Left lung (tissue), 10 donors: Measurements from ENCODE around the gene FA2H. TPM values are rescaled to one million over a fixed set of nuclear protein-coding genes. Genes with fewer than 3 reads are reported as not detected.
"Not testable (repeated sequence)": the region's sequence is repeated elsewhere in the genome, so short reads cannot be mapped to it uniquely, and the experiment has no call there.

Source experiments
- ATAC-seq: fragments of 200-7000 bp; cut with Tn5 transposase; one replicate; pipeline ENCODE4 v1.9.1; 2020; ENCODE audit warnings: moderate library complexity
- DNase-seq, 4 donors: peaks; one replicate each; pipeline ENCODE4 v3.0.0-alpha.2; 2013 to 2020
- H3K27ac ChIP-seq, 2 donors: fragments of 200-600 bp; sonication (generic) in 1 of 2; one replicate each; pipeline versions ENCODE4 v1.5.0 to v1.8.0; 2020 to 2021
- H3K27me3 ChIP-seq, 2 donors: fragments of 200-600 bp; sonication (generic) in 1 of 2; one replicate each; pipeline versions ENCODE4 v1.5.0 to v1.8.0; 2020 to 2021
- H3K36me3 ChIP-seq, 2 donors: fragments of 200-600 bp; sonication (generic) in 1 of 2; one replicate each; pipeline versions ENCODE4 v1.5.0 to v1.8.0; 2020 to 2021
- H3K4me1 ChIP-seq, 2 donors: fragments of 200-600 bp; one replicate each; pipeline ENCODE4 v1.8.0; 2021
- H3K4me3 ChIP-seq, 2 donors: fragments of 200-600 bp; sonication (generic) in 1 of 2; one replicate each; pipeline versions ENCODE4 v1.5.0 to v1.8.0; 2020 to 2021; ENCODE audit warnings: mild to moderate bottlenecking in 1 of 2
- H3K9me3 ChIP-seq, 2 donors: fragments of 200-600 bp; sonication (generic) in 1 of 2; one replicate each; pipeline versions ENCODE4 v1.5.0 to v1.8.0; 2020 to 2021
- CTCF ChIP-seq, 2 donors: fragments of 200-600 bp; sonication (generic) in 1 of 2; IDR thresholded peaks; one replicate each; pipeline versions ENCODE4 v1.5.0 to v1.8.0; 2021; ENCODE audit warnings: antibody characterized with exemption in 2 of 2
- intact Hi-C, 2 donors: fragments of 100-400 bp; cut with DNase I; formaldehyde crosslinking; loops; one replicate each; pipeline versions ENCODE4 v1.11.2 to v1.14.2; 2022
- polyA plus RNA-seq, 6 donors: library from polyadenylated mRNA; unstranded; fragments of 120-200 nt; gene quantifications; one replicate each; pipeline ENCODE4 v1.2.1, GENCODE V29; 2013; ENCODE audit not compliant: insufficient read length in 6 of 6
- total RNA-seq, 2 donors: library from RNA; stranded (reverse); fragmentation: NEBNext Ultra II Directional; extraction: Animal tissue kit (Norgen Biotek cat#: 25700); gene quantifications; one replicate each; pipeline ENCODE4 v1.2.1, GENCODE V29; 2021
- donor health status: DM: no; HTN: yes; CAD: no.
- donor health status: DM: no; HTN: no; CAD: no.

FA2H gene
- total and polyA plus RNA-seq, 8 donors, result 3.3 to 7.3 (median 5.6) TPM

DNA sequence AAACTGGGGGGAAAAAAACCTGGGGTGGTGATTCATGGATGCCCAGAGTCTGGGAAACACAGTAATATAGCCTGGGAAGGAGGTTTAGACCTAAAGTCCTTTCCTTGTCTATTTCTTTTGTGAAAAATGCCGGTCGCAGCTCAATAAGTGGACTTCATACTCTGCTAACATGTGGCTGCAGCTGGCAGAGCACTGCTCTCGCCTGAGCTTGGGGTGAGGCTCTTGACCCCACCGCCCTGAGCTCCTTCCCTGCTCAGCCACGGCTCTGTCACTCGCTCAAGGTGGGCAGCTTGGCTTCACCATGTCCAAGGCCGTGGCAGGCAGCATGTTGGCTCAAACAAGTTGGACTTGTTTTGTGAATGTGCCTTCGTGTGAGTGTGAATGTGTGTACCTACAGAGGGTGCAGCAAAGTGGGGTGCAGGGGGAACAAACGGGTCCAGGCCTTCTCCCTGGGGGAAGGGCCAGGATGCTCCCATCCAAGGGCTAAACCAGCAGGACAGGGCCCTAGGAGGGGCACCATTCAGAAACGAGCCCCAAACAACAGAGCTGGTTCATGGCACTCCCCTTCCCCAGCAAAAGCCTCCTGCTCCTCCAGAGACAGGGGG is 4.9 kb downstream of the FA2H start:
- peak in 1 of 4 donors; percentile 35 for DNase-seq
- Histone ChIP-seq H3K27ac (no peak overlapping the region), H3K9me3 (no peaks in the 10 kb centered on the region), H3K27me3 (peaks cover 11 to 60% of the 10 kb centered on the region in 2 donors), H3K4me3 (no peak overlapping the region), H3K36me3 (no peaks in the 10 kb centered on the region), H3K4me1 (peaks cover 4 to 12% of the 10 kb centered on the region in 2 donors)
- TF ChIP-seq CTCF (IDR thresholded peaks at IDR 0.05), result no peak
- ATAC-seq, result no peak
- intact Hi-C loops, result no loop called here

DNA sequence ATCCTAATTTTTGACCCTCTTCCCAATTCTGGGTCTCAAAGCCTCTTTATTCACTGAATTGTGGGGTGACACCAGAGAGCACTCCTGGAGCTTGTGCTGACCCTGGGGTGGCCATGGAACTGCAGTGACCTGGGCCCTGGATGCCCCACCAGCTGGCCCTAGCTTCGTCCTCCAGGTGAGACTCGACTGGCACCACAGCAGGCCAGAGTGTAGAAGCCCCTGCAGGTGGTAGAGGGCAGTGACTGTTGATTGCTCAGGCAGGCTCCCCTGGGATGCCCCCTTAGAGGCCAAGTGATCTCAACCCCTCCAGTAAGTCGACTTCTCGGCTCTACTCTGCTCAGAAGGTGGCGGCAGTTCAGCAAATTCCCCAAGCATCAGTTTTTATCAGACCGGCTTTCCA is 6.4 kb downstream of the FA2H start:
- no peak overlapping the region for H3K4me3 ChIP-seq
- intact Hi-C loops, result no loop called here
- no peak for DNase-seq
- TF ChIP-seq CTCF (IDR thresholded peaks at IDR 0.05), result no peak
- H3K4me1 ChIP-seq, result no peaks in the 10 kb centered on the region
- no peaks in the 10 kb centered on the region for H3K36me3 ChIP-seq
- H3K27me3 ChIP-seq, result peaks cover 0 to 52% of the 10 kb centered on the region in 2 donors
- no peak for ATAC-seq
- H3K27ac ChIP-seq, result no peak overlapping the region
- H3K9me3 ChIP-seq, result no peaks in the 10 kb centered on the region

DNA sequence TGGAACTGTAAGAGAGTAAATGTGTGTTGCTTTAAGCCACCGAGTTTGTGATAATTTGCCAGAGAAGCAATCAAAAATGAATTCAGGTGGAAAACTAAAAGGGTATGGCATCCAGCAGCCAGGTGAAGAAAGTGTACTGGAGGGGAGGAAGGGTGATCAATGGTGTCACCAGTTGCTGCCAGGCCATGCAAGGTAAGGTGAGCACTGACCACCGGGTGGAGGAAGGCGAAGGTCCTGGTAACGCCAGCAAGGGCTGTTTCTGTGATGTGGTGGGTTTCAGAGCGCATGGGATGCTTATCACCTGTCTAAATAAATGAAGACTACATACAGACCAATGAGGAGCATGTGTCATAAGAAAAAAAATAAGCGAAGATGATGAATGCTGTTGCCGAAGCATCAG is 6.9 kb downstream of the FA2H start:
- Histone ChIP-seq H3K4me1 (no peaks in the 10 kb centered on the region), H3K27me3 (peaks cover 0 to 47% of the 10 kb centered on the region in 2 donors), H3K4me3 (no peak overlapping the region), H3K36me3 (no peaks in the 10 kb centered on the region), H3K27ac (no peak overlapping the region), H3K9me3 (no peaks in the 10 kb centered on the region)
- no peak for ATAC-seq
- DNase-seq, result no peak
- intact Hi-C loops, result no loop called here
- no peak for TF ChIP-seq CTCF (IDR thresholded peaks at IDR 0.05)

- Histone ChIP-seq H3K27ac (no peak overlapping the region), H3K27me3 (peaks cover 0 to 37% of the 10 kb centered on the region in 2 donors), H3K4me3 (no peak overlapping the region), H3K4me1 (no peaks in the 10 kb centered on the region), H3K9me3 (no peaks in the 10 kb centered on the region), H3K36me3 (no peaks in the 10 kb centered on the region)
- no peak for TF ChIP-seq CTCF (IDR thresholded peaks at IDR 0.05)
- ATAC-seq (no peak), DNase-seq (no peak)
- intact Hi-C loops, result no loop called here
Observed at GRCh38 chr16:74766729-74767128, 7.9 kb downstream of the FA2H start.

DNA sequence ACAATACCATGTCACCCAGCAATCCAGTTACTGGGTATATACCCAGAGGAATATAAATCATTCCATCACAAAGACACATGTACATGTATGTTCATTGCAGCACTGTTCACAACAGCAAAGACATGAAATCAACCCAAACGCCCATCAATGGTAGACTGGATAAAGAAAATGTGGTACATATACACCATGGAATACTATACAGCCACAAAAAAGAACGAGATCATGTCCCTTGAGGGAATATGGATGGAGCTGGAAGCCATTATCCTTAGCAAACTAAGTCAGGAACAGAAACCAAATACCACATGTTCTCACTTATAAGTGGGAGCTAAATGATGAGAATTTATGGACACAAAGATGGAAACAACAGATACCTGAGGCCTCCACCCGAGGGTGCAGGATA is 10.4 kb downstream of the FA2H start:
- H3K4me3 ChIP-seq, H3K4me1 ChIP-seq, ATAC-seq, DNase-seq, H3K27ac ChIP-seq, H3K9me3 ChIP-seq, H3K36me3 ChIP-seq, intact Hi-C loops: not testable (repeated sequence)
- peaks cover 0 to 22% of the 10 kb centered on the region in 2 donors for H3K27me3 ChIP-seq

GRCh38 chr16:74761665-74762064 is 13.0 kb downstream of the FA2H start:
- no peak for DNase-seq
- ATAC-seq, result no peak
- Histone ChIP-seq H3K9me3 (no peaks in the 10 kb centered on the region), H3K27ac (no peak overlapping the region), H3K4me1 (no peaks in the 10 kb centered on the region), H3K36me3 (no peaks in the 10 kb centered on the region), H3K4me3 (no peak overlapping the region), H3K27me3 (peaks cover 0 to 22% of the 10 kb centered on the region in 2 donors)
- no peak for TF ChIP-seq CTCF (IDR thresholded peaks at IDR 0.05)
- intact Hi-C loops, result no loop called here
